Left forelimb (tissue), 1 donor: ENCODE results near the gene FUBP3.
A peak's percentile ranks its signal among the peaks of the same experiment; 100 is the strongest.
"Not testable (repeated sequence)": the region's sequence is repeated elsewhere in the genome, so short reads cannot be mapped to it uniquely, and the experiment has no call there.

Experiments
- DNase-seq: peaks from one replicate; pipeline ENCODE4 v3.0.0-alpha.2; 2018; ENCODE audit warnings: low spot score

The FUBP3 gene

GRCh38 chr9:130682421-130683121, 103.2 kb downstream of the FUBP3 start:
- peak; percentile 82 for DNase-seq

GRCh38 chr9:130685104-130685503, 105.7 kb downstream of the FUBP3 start:
- DNase-seq: no peak

DNA sequence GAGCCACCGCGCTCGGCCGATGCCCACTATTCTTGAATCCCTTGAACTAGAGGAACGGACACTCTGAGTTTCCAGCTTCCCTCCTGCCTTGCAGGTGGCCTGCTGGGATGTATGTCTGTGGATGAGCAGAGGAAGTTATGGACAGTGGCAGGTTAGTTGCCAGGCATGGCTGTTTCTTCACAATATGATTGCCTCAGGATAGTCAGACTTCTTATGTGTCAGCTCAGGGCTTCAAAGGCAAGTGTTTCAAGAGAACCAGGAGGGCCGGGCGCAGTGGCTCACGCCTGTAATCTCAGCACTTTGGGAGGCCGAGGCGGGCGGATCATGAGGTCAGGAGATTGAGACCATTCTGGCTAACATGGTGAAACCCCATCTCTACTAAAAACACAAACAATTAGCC, 106.6 kb downstream of the FUBP3 start:
- DNase-seq: not testable (repeated sequence)

GRCh38 chr9:130687615-130688014, 108.2 kb downstream of the FUBP3 start:
- DNase-seq: no peak
